Astrocyte (in vitro differentiated cells and primary cell): ENCODE measurements around the gene TXNDC15. TPM values are rescaled to one million over a fixed set of nuclear protein-coding genes. Genes with fewer than 3 reads are reported as not detected.

ENCODE experiments used
- DNase-seq: peaks from one replicate; pipeline ENCODE4 v3.0.0-alpha.2; 2010; ENCODE audit warnings: low read depth
- FAIRE-seq: peaks from 2 replicates; lab custom pipeline; 2011; peaks lifted over from hg19 to GRCh38; lab: Jason Lieb, UNC
- H2AFZ ChIP-seq: 2 replicates; pipeline ENCODE4 v1.6.0; 2012; ENCODE audit warnings: low read depth, low read length, inconsistent platforms
- H3K27ac ChIP-seq: 2 replicates; pipeline ENCODE4 v1.5.1; 2011; ENCODE audit warnings: low read depth, low read length, inconsistent platforms
- H3K27me3 ChIP-seq: 2 replicates; pipeline ENCODE4 v1.6.0; 2011; ENCODE audit warnings: low read length, inconsistent platforms; ENCODE audit not compliant: insufficient read depth
- H3K36me3 ChIP-seq: 2 replicates; pipeline ENCODE4 v1.5.1; 2011; ENCODE audit warnings: low read length, inconsistent platforms; ENCODE audit not compliant: insufficient read depth
- H3K4me1 ChIP-seq: 2 replicates; pipeline ENCODE4 v1.5.1; 2011; ENCODE audit warnings: low read length, inconsistent platforms; ENCODE audit not compliant: insufficient read depth
- H3K4me2 ChIP-seq: 2 replicates; pipeline ENCODE4 v1.6.0; 2012; ENCODE audit warnings: low read length, inconsistent platforms
- H3K4me3 ChIP-seq: 2 replicates; pipeline ENCODE4 v1.5.1; 2011; ENCODE audit warnings: low read depth, mild to moderate bottlenecking, low read length, inconsistent platforms; ENCODE audit not compliant: insufficient read depth
- H3K79me2 ChIP-seq: 2 replicates; pipeline ENCODE4 v1.6.0; 2012; ENCODE audit warnings: mild to moderate bottlenecking, low read length, inconsistent platforms; ENCODE audit not compliant: insufficient read depth
- H3K9ac ChIP-seq: 2 replicates; pipeline ENCODE4 v1.6.0; 2012; ENCODE audit warnings: mild to moderate bottlenecking, low read length, inconsistent platforms
- H3K9me3 ChIP-seq: 2 replicates; pipeline ENCODE4 v1.5.1; 2012; ENCODE audit warnings: low read depth, mild to moderate bottlenecking, low read length, inconsistent platforms; ENCODE audit not compliant: insufficient read depth
- H4K20me1 ChIP-seq: 2 replicates; pipeline ENCODE4 v1.6.0; 2012; ENCODE audit warnings: low read length, inconsistent platforms; ENCODE audit not compliant: insufficient read depth
- H3K27ac Mint-ChIP-seq: one replicate; pipeline ENCODE4 v1.8.0; 2021; ENCODE audit warnings: mild to moderate bottlenecking, mixed read lengths; ENCODE audit not compliant: unreplicated experiment
- H3K27me3 Mint-ChIP-seq: one replicate; pipeline ENCODE4 v1.8.0; 2021; ENCODE audit warnings: low read depth, mixed read lengths; ENCODE audit not compliant: unreplicated experiment
- H3K36me3 Mint-ChIP-seq: one replicate; pipeline ENCODE4 v1.8.0; 2021; ENCODE audit warnings: low read depth, mixed read lengths; ENCODE audit not compliant: unreplicated experiment
- H3K4me1 Mint-ChIP-seq: one replicate; pipeline ENCODE4 v1.8.0; 2021; ENCODE audit warnings: low read depth, mixed read lengths; ENCODE audit not compliant: unreplicated experiment
- H3K4me3 Mint-ChIP-seq: one replicate; pipeline ENCODE4 v1.8.0; 2021; ENCODE audit warnings: mild to moderate bottlenecking, moderate library complexity, mixed read lengths; ENCODE audit not compliant: unreplicated experiment
- H3K9me3 Mint-ChIP-seq: one replicate; pipeline ENCODE4 v1.8.0; 2021; ENCODE audit warnings: mild to moderate bottlenecking, mixed read lengths; ENCODE audit not compliant: unreplicated experiment
- CTCF ChIP-seq: IDR thresholded peaks from 2 replicates; pipeline ENCODE4 v1.5.1; 2011; ENCODE audit warnings: low read depth, mild to moderate bottlenecking, inconsistent platforms, low read length, moderate library complexity; ENCODE audit not compliant: insufficient read depth
- EZH2 ChIP-seq: IDR thresholded peaks from 2 replicates; pipeline ENCODE4 v1.6.1; 2012; ENCODE audit warnings: mild to moderate bottlenecking, low read length, inconsistent platforms; ENCODE audit not compliant: insufficient read depth
- total RNA-seq: library from RNA; stranded (reverse); gene quantifications from 2 replicates; pipeline ENCODE4 v1.2.1, GENCODE V29; 2021

TXNDC15 gene
- total RNA-seq, 1 donor from 2014 or later, result 65.6 TPM

GRCh38 chr5:134911285-134912206 is 37.4 kb downstream of the TXNDC15 start:
- peaks cover 16% of the 10 kb centered on the region for H3K36me3 ChIP-seq
- H3K9me3 ChIP-seq, result no peaks in the 10 kb centered on the region
- no peaks in the 10 kb centered on the region for H3K27me3 ChIP-seq
- H3K9ac ChIP-seq, result no peak overlapping the region
- Mint-ChIP-seq H3K27ac (no peak overlapping the region), H3K36me3 (peaks cover 6% of the 10 kb centered on the region), H3K9me3 (no peaks in the 10 kb centered on the region), H3K27me3 (no peaks in the 10 kb centered on the region), H3K4me3 (no peak overlapping the region), H3K4me1 (no peaks in the 10 kb centered on the region)
- peaks cover 4% of the 10 kb centered on the region for H3K79me2 ChIP-seq
- FAIRE-seq, result no peak
- no peak for TF ChIP-seq CTCF
- no peak for TF ChIP-seq EZH2
- no peak overlapping the region for H3K4me3 ChIP-seq
- no peak overlapping the region for H3K27ac ChIP-seq
- no peak for DNase-seq
- peaks cover 15% of the 10 kb centered on the region for H4K20me1 ChIP-seq
- H3K4me1 ChIP-seq, result no peaks in the 10 kb centered on the region
- H3K4me2 ChIP-seq, result no peak overlapping the region
- H2AFZ ChIP-seq, result no peak overlapping the region

- no peak for DNase-seq
- peaks cover 15% of the 10 kb centered on the region for H4K20me1 ChIP-seq
- Mint-ChIP-seq H3K4me1 (no peaks in the 10 kb centered on the region), H3K27me3 (no peaks in the 10 kb centered on the region), H3K9me3 (no peaks in the 10 kb centered on the region), H3K36me3 (peaks cover 8% of the 10 kb centered on the region), H3K4me3 (no peak overlapping the region), H3K27ac (no peak overlapping the region)
- no peaks in the 10 kb centered on the region for H3K27me3 ChIP-seq
- TF ChIP-seq EZH2, result no peak
- no peak for TF ChIP-seq CTCF
- peaks cover 16% of the 10 kb centered on the region for H3K36me3 ChIP-seq
- no peak overlapping the region for H3K4me2 ChIP-seq
- FAIRE-seq, result no peak
- H3K79me2 ChIP-seq, result no peaks in the 10 kb centered on the region
- no peaks in the 10 kb centered on the region for H3K9me3 ChIP-seq
- no peak overlapping the region for H3K27ac ChIP-seq
- no peak overlapping the region for H2AFZ ChIP-seq
- H3K4me3 ChIP-seq, result no peak overlapping the region
- H3K4me1 ChIP-seq, result no peaks in the 10 kb centered on the region
- no peak overlapping the region for H3K9ac ChIP-seq
These were observed 39.1 kb downstream of the TXNDC15 start for GRCh38 chr5:134913254-134913653.

- H3K27me3 ChIP-seq, result no peaks in the 10 kb centered on the region
- no peak for FAIRE-seq
- DNase-seq, result no peak
- Mint-ChIP-seq H3K27ac (no peak overlapping the region), H3K4me3 (no peak overlapping the region), H3K9me3 (no peaks in the 10 kb centered on the region), H3K36me3 (peaks cover 8% of the 10 kb centered on the region), H3K4me1 (no peaks in the 10 kb centered on the region), H3K27me3 (no peaks in the 10 kb centered on the region)
- no peaks in the 10 kb centered on the region for H3K79me2 ChIP-seq
- H4K20me1 ChIP-seq, result peaks cover 18% of the 10 kb centered on the region
- no peaks in the 10 kb centered on the region for H3K4me1 ChIP-seq
- peaks cover 16% of the 10 kb centered on the region for H3K36me3 ChIP-seq
- H3K27ac ChIP-seq, result no peak overlapping the region
- H2AFZ ChIP-seq, result no peak overlapping the region
- H3K9ac ChIP-seq, result no peak overlapping the region
- H3K4me2 ChIP-seq, result no peak overlapping the region
- no peak overlapping the region for H3K4me3 ChIP-seq
- no peaks in the 10 kb centered on the region for H3K9me3 ChIP-seq
- TF ChIP-seq CTCF (no peak), EZH2 (no peak)
These were observed 39.6 kb downstream of the TXNDC15 start for GRCh38 chr5:134913795-134914194.
